GM21576 (cell line): ENCODE results near the gene PCDHGC5.

Experiments used
- ATAC-seq: cut with Tn5 transposase; IDR thresholded peaks from one replicate; pipeline ENCODE4 v1.9.1; 2021; ENCODE audit warnings: mild to moderate bottlenecking, moderate library complexity; ENCODE audit not compliant: unreplicated experiment

PCDHGC5 gene

GRCh38 chr5:141488591-141489561 lies at the start of gene PCDHGC5:
TSS of gene PCDHGC5 (plus strand) at chr5:141489081. CDS start at chr5:141489241, 160 bp downstream.
- no peak for ATAC-seq

GRCh38 chr5:141439411-141440141 lies 49.3 kb upstream of the PCDHGC5 start:
- no peak for ATAC-seq

GRCh38 chr5:141440341-141440740 lies 48.5 kb upstream of the PCDHGC5 start:
- ATAC-seq = no peak

DNA sequence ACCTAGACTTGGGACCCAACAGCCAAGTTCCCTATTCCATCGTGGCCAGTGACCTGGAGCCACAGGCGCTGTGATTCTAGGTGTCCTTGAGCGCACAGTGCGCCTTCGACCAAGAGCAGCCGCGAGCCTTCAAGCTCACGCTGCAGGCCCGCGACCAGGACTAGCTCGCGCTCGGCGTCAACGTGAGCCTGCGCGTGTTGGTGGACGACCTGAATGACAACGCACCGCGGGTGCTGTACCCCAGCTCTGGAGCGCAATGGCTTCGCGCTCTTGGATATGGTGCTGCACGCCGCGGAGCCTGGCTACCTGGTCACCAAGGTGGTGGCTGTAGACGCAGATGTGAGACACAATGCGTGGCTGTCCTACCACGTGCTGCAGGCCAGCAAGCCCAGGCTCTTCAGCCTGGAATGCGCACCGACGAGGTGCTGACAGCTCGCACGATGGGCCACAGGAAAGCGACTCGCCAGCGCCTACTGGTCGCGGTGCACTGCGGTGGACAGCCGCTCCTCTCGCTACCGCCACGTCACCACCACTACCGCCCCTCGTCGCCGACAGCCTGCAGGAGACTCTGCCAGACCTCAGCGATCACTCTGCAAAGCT lies 47.2 kb upstream of the PCDHGC5 start:
- no peak for ATAC-seq

DNA sequence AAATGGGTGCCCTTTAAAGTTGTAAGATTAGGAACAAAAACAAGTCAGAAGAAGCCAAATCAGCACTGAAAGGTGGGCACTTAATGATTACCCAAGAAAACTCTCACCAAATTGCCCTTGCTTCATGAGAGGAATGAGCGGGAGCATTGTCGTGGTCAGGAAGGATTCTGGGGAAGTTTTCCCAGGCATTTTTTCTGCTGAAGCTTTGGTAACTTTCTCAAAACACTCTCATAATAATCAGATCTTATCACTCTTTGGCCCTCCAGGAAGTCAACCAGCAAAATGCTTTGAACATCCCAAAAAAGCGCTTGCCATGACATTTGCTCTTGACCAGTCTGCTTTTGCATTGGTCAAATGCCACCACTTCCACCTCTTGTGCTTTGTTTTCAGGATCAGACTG lies 23.5 kb upstream of the PCDHGC5 start:
- ATAC-seq = no peak

DNA sequence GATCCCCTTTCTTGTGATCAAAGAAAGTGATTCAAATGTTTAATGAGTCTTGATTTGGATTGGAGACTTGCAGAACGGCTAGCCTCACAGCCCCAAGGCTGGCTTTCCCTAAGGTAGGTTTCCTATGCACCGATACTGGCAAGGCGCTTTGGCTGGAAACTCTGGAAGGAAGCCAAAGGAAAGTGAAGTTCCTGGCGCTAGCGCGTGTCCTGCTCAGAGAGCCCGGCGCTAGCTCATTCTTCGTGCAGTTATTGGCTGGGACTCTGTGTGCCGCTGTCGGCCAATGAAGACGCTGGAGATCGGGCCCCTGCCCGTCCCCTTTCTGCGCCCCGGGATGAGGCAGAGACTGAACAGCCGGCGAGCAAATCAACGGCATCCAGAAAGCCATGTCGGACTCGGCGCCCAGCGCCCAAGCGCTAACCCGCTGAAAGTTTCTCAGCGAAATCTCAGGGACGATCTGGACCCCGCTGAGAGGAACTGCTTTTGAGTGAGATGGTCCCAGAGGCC lies 13.2 kb upstream of the PCDHGC5 start, which contains the start of gene PCDHGC3:
Gene PCDHGC3 (plus strand): TSS at position 342 of the 507 bp plus-strand sequence. CDS start 151 bp downstream, at position 493.
- ATAC-seq = peak; percentile 98

DNA sequence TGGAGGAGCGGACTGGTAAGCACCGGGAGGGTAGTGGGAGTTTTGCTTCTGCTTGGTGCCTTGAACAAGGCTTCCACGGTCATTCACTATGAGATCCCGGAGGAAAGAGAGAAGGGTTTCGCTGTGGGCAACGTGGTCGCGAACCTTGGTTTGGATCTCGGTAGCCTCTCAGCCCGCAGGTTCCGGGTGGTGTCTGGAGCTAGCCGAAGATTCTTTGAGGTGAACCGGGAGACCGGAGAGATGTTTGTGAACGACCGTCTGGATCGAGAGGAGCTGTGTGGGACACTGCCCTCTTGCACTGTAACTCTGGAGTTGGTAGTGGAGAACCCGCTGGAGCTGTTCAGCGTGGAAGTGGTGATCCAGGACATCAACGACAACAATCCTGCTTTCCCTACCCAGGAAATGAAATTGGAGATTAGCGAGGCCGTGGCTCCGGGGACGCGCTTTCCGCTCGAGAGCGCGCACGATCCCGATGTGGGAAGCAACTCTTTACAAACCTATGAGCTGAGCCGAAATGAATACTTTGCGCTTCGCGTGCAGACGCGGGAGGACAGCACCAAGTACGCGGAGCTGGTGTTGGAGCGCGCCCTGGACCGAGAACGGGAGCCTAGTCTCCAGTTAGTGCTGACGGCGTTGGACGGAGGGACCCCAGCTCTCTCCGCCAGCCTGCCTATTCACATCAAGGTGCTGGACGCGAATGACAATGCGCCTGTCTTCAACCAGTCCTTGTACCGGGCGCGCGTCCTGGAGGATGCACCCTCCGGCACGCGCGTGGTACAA lies 12.6 kb upstream of the PCDHGC5 start:
- peak; percentile 30 for ATAC-seq

GRCh38 chr5:141477044-141477575 lies 11.8 kb upstream of the PCDHGC5 start:
- ATAC-seq = no peak

DNA sequence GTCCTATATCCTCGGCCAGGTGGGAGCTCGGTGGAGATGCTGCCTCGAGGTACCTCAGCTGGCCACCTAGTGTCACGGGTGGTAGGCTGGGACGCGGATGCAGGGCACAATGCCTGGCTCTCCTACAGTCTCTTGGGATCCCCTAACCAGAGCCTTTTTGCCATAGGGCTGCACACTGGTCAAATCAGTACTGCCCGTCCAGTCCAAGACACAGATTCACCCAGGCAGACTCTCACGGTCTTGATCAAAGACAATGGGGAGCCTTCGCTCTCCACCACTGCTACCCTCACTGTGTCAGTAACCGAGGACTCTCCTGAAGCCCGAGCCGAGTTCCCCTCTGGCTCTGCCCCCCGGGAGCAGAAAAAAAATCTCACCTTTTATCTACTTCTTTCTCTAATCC lies 11.1 kb upstream of the PCDHGC5 start:
- ATAC-seq = no peak

GRCh38 chr5:141478321-141478945 lies 10.4 kb upstream of the PCDHGC5 start:
- no peak for ATAC-seq

- no peak for ATAC-seq
These were observed 9.1 kb upstream of the PCDHGC5 start for GRCh38 chr5:141479776-141480175.

DNA sequence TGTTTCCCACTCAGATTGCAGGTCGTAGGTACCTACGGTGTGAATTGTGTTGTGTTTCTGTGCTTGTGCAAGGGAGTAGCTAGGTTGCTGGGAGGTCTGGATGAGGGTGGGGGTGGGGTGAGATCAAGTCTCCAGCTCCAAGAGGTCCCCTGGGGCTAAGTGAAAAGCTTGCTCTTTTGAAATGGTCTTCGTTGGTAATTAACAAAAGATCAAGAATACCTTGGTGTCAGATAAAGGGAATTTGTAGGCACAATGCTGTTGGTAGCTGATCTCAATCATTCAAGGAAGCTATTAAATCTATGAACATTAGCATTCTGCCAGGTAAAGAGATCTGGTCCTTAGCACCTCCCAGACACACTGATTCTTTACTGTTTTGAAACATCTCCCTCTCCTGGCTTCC lies 5.0 kb upstream of the PCDHGC5 start:
- no peak for ATAC-seq

GRCh38 chr5:141484310-141484640 lies 4.6 kb upstream of the PCDHGC5 start:
- ATAC-seq = no peak

GRCh38 chr5:141484641-141485311 lies 4.1 kb upstream of the PCDHGC5 start, which contains the start of gene PCDHGC4:
TSS of gene PCDHGC4 (plus strand) at chr5:141485030. CDS start at chr5:141485174, 144 bp downstream.
- no peak for ATAC-seq

DNA sequence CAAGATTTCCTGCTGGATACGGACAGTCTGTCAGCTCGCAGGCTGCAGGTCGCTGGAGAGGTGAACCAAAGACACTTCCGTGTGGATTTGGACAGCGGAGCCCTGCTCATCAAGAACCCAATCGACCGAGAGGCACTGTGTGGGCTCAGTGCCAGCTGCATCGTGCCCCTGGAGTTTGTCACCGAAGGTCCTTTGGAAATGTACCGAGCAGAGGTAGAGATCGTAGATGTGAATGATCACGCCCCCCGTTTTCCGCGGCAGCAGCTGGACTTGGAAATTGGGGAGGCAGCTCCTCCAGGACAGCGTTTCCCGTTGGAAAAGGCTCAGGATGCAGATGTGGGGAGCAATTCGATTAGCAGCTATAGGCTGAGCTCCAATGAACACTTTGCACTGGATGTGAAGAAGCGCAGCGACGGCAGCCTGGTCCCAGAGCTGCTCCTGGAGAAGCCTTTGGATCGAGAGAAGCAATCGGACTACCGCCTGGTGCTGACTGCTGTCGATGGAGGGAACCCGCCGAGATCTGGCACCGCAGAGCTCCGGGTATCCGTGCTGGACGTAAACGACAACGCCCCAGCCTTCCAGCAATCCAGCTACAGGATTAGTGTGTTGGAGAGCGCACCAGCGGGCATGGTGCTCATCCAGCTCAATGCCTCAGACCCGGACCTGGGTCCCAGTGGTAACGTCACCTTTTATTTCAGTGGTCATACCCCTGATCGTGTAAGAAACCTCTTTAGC lies 3.4 kb upstream of the PCDHGC5 start:
- ATAC-seq = no peak

DNA sequence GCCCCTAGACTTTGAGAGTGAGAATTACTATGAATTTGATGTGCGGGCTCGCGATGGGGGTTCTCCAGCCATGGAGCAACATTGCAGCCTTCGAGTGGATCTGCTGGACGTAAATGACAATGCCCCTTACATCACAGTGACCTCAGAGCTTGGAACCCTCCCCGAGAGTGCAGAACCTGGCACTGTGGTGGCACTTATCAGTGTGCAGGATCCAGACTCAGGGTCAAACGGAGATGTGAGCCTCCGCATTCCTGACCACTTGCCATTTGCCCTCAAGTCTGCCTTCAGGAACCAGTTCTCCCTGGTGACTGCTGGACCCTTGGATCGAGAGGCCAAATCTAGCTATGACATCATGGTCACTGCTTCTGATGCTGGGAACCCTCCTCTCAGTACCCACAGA lies 2.8 kb upstream of the PCDHGC5 start:
- ATAC-seq = no peak

- no peak for ATAC-seq
These were observed 1.8 kb upstream of the PCDHGC5 start for GRCh38 chr5:141487131-141487530.

GRCh38 chr5:141489841-141490240 lies 960 bp downstream of the PCDHGC5 start:
- no peak for ATAC-seq
